ENCODE results near the gene YPEL2.

- TF ChIP-seq POLR2A (IDR thresholded peaks at IDR 0.05; ENCODE audit: low read depth, low read length): no peak
- no peak for TF ChIP-seq TAF1 (IDR thresholded peaks at IDR 0.05; ENCODE audit: borderline replicate concordance, low read depth, low read length)
- no peak for TF ChIP-seq POLR2AphosphoS5 (IDR thresholded peaks at IDR 0.05; ENCODE audit: low read depth, low read length)
Observed at GRCh38 chr17:59300941-59301340, 30.5 kb upstream of the YPEL2 start.

All from GM12892 (cell line).